Measurements from ENCODE around the gene DCC.

Gene DCC

GRCh38 chr18:52691841-52692240, 351.8 kb downstream of the DCC start:
- no peaks in the 10 kb centered on the region for H3K9me3 ChIP-seq (ENCODE audit: control insufficient read depth in 2 of 2, low read length in 2 of 2)
- no peak overlapping the region for H3K9ac ChIP-seq (ENCODE audit: low read depth in 1 of 2, low read length in 2 of 2)
- no peak overlapping the region for H3K4me3 ChIP-seq (ENCODE audit: low read length in 2 of 2)
- H3K36me3 ChIP-seq (ENCODE audit: control insufficient read depth in 2 of 2, insufficient read depth in 2 of 2, low read length in 2 of 2), result no peaks in the 10 kb centered on the region
- H3K27ac ChIP-seq (ENCODE audit: low read depth in 2 of 2, low read length in 2 of 2), result no peak overlapping the region
- H3K27me3 ChIP-seq (ENCODE audit: control insufficient read depth in 2 of 2, insufficient read depth in 2 of 2, low read length in 2 of 2), result no peaks in the 10 kb centered on the region
- H3K4me1 ChIP-seq (ENCODE audit: control insufficient read depth in 2 of 2, insufficient read depth in 2 of 2, low read length in 2 of 2), result no peaks in the 10 kb centered on the region

- no peak overlapping the region for H3K27ac ChIP-seq (ENCODE audit: low read depth in 2 of 2, low read length in 2 of 2)
- no peaks in the 10 kb centered on the region for H3K36me3 ChIP-seq (ENCODE audit: control insufficient read depth in 2 of 2, insufficient read depth in 2 of 2, low read length in 2 of 2)
- no peaks in the 10 kb centered on the region for H3K4me1 ChIP-seq (ENCODE audit: control insufficient read depth in 2 of 2, insufficient read depth in 2 of 2, low read length in 2 of 2)
- no peak overlapping the region for H3K9ac ChIP-seq (ENCODE audit: low read depth in 1 of 2, low read length in 2 of 2)
- H3K4me3 ChIP-seq (ENCODE audit: low read length in 2 of 2), result no peak overlapping the region
- H3K9me3 ChIP-seq (ENCODE audit: control insufficient read depth in 2 of 2, low read length in 2 of 2), result no peaks in the 10 kb centered on the region
- no peaks in the 10 kb centered on the region for H3K27me3 ChIP-seq (ENCODE audit: control insufficient read depth in 2 of 2, insufficient read depth in 2 of 2, low read length in 2 of 2)
Measured at GRCh38 chr18:52694804-52695203, 354.8 kb downstream of the DCC start.

GRCh38 chr18:52700116-52700515, 360.1 kb downstream of the DCC start:
- Histone ChIP-seq H3K4me3 (ENCODE audit: low read length in 2 of 2) (peak overlapping the region in 1 of 2 donors; percentile 9), H3K9me3 (ENCODE audit: control insufficient read depth in 2 of 2, low read length in 2 of 2) (no peaks in the 10 kb centered on the region), H3K27ac (ENCODE audit: low read depth in 2 of 2, low read length in 2 of 2) (no peak overlapping the region), H3K4me1 (ENCODE audit: control insufficient read depth in 2 of 2, insufficient read depth in 2 of 2, low read length in 2 of 2) (peaks cover 3 to 7% of the 10 kb centered on the region in 2 donors), H3K9ac (ENCODE audit: low read depth in 1 of 2, low read length in 2 of 2) (no peak overlapping the region), H3K27me3 (ENCODE audit: control insufficient read depth in 2 of 2, insufficient read depth in 2 of 2, low read length in 2 of 2) (no peaks in the 10 kb centered on the region), H3K36me3 (ENCODE audit: control insufficient read depth in 2 of 2, insufficient read depth in 2 of 2, low read length in 2 of 2) (no peaks in the 10 kb centered on the region)

GRCh38 chr18:52700816-52701215, 360.8 kb downstream of the DCC start:
- Histone ChIP-seq H3K9ac (ENCODE audit: low read depth in 1 of 2, low read length in 2 of 2) (no peak overlapping the region), H3K9me3 (ENCODE audit: control insufficient read depth in 2 of 2, low read length in 2 of 2) (no peaks in the 10 kb centered on the region), H3K4me3 (ENCODE audit: low read length in 2 of 2) (peak overlapping the region in 1 of 2 donors; percentile 51), H3K27me3 (ENCODE audit: control insufficient read depth in 2 of 2, insufficient read depth in 2 of 2, low read length in 2 of 2) (no peaks in the 10 kb centered on the region), H3K27ac (ENCODE audit: low read depth in 2 of 2, low read length in 2 of 2) (peak overlapping the region in 1 of 2 donors; percentile 21), H3K4me1 (ENCODE audit: control insufficient read depth in 2 of 2, insufficient read depth in 2 of 2, low read length in 2 of 2) (peaks cover 3 to 7% of the 10 kb centered on the region in 2 donors), H3K36me3 (ENCODE audit: control insufficient read depth in 2 of 2, insufficient read depth in 2 of 2, low read length in 2 of 2) (no peaks in the 10 kb centered on the region)

GRCh38 chr18:52701219-52701935, 361.4 kb downstream of the DCC start:
- Histone ChIP-seq H3K9ac (ENCODE audit: low read depth in 1 of 2, low read length in 2 of 2) (no peak overlapping the region), H3K4me1 (ENCODE audit: control insufficient read depth in 2 of 2, insufficient read depth in 2 of 2, low read length in 2 of 2) (peaks cover 3 to 7% of the 10 kb centered on the region in 2 donors), H3K36me3 (ENCODE audit: control insufficient read depth in 2 of 2, insufficient read depth in 2 of 2, low read length in 2 of 2) (no peaks in the 10 kb centered on the region), H3K9me3 (ENCODE audit: control insufficient read depth in 2 of 2, low read length in 2 of 2) (no peaks in the 10 kb centered on the region), H3K27me3 (ENCODE audit: control insufficient read depth in 2 of 2, insufficient read depth in 2 of 2, low read length in 2 of 2) (no peaks in the 10 kb centered on the region), H3K4me3 (ENCODE audit: low read length in 2 of 2) (peak overlapping the region in 1 of 2 donors; percentile 51), H3K27ac (ENCODE audit: low read depth in 2 of 2, low read length in 2 of 2) (peak overlapping the region in 1 of 2 donors; percentile 21)

GRCh38 chr18:52715421-52715820, 375.4 kb downstream of the DCC start:
- no peak overlapping the region for H3K4me3 ChIP-seq (ENCODE audit: low read length in 2 of 2)
- H3K4me1 ChIP-seq (ENCODE audit: control insufficient read depth in 2 of 2, insufficient read depth in 2 of 2, low read length in 2 of 2), result peaks cover 7 to 11% of the 10 kb centered on the region in 2 donors
- no peak overlapping the region for H3K27ac ChIP-seq (ENCODE audit: low read depth in 2 of 2, low read length in 2 of 2)
- H3K9me3 ChIP-seq (ENCODE audit: control insufficient read depth in 2 of 2, low read length in 2 of 2), result no peaks in the 10 kb centered on the region
- no peaks in the 10 kb centered on the region for H3K27me3 ChIP-seq (ENCODE audit: control insufficient read depth in 2 of 2, insufficient read depth in 2 of 2, low read length in 2 of 2)
- no peak overlapping the region for H3K9ac ChIP-seq (ENCODE audit: low read depth in 1 of 2, low read length in 2 of 2)
- H3K36me3 ChIP-seq (ENCODE audit: control insufficient read depth in 2 of 2, insufficient read depth in 2 of 2, low read length in 2 of 2), result no peaks in the 10 kb centered on the region

GRCh38 chr18:52715991-52716390, 376.0 kb downstream of the DCC start:
- Histone ChIP-seq H3K36me3 (ENCODE audit: control insufficient read depth in 2 of 2, insufficient read depth in 2 of 2, low read length in 2 of 2) (no peaks in the 10 kb centered on the region), H3K27ac (ENCODE audit: low read depth in 2 of 2, low read length in 2 of 2) (no peak overlapping the region), H3K27me3 (ENCODE audit: control insufficient read depth in 2 of 2, insufficient read depth in 2 of 2, low read length in 2 of 2) (no peaks in the 10 kb centered on the region), H3K9ac (ENCODE audit: low read depth in 1 of 2, low read length in 2 of 2) (no peak overlapping the region), H3K4me1 (ENCODE audit: control insufficient read depth in 2 of 2, insufficient read depth in 2 of 2, low read length in 2 of 2) (peaks cover 7 to 11% of the 10 kb centered on the region in 2 donors), H3K4me3 (ENCODE audit: low read length in 2 of 2) (no peak overlapping the region), H3K9me3 (ENCODE audit: control insufficient read depth in 2 of 2, low read length in 2 of 2) (no peaks in the 10 kb centered on the region)

- Histone ChIP-seq H3K27ac (ENCODE audit: low read depth in 2 of 2, low read length in 2 of 2) (no peak overlapping the region), H3K36me3 (ENCODE audit: control insufficient read depth in 2 of 2, insufficient read depth in 2 of 2, low read length in 2 of 2) (no peaks in the 10 kb centered on the region), H3K9ac (ENCODE audit: low read depth in 1 of 2, low read length in 2 of 2) (no peak overlapping the region), H3K27me3 (ENCODE audit: control insufficient read depth in 2 of 2, insufficient read depth in 2 of 2, low read length in 2 of 2) (no peaks in the 10 kb centered on the region), H3K9me3 (ENCODE audit: control insufficient read depth in 2 of 2, low read length in 2 of 2) (no peaks in the 10 kb centered on the region), H3K4me3 (ENCODE audit: low read length in 2 of 2) (no peak overlapping the region), H3K4me1 (ENCODE audit: control insufficient read depth in 2 of 2, insufficient read depth in 2 of 2, low read length in 2 of 2) (peaks cover 7 to 11% of the 10 kb centered on the region in 2 donors)
Measured at GRCh38 chr18:52716973-52717372, 377.0 kb downstream of the DCC start.

GRCh38 chr18:52722904-52723303, 382.9 kb downstream of the DCC start:
- no peaks in the 10 kb centered on the region for H3K27me3 ChIP-seq (ENCODE audit: control insufficient read depth in 2 of 2, insufficient read depth in 2 of 2, low read length in 2 of 2)
- H3K36me3 ChIP-seq (ENCODE audit: control insufficient read depth in 2 of 2, insufficient read depth in 2 of 2, low read length in 2 of 2), result no peaks in the 10 kb centered on the region
- no peaks in the 10 kb centered on the region for H3K4me1 ChIP-seq (ENCODE audit: control insufficient read depth in 2 of 2, insufficient read depth in 2 of 2, low read length in 2 of 2)
- no peak overlapping the region for H3K27ac ChIP-seq (ENCODE audit: low read depth in 2 of 2, low read length in 2 of 2)
- no peak overlapping the region for H3K4me3 ChIP-seq (ENCODE audit: low read length in 2 of 2)
- H3K9ac ChIP-seq (ENCODE audit: low read depth in 1 of 2, low read length in 2 of 2), result no peak overlapping the region
- no peaks in the 10 kb centered on the region for H3K9me3 ChIP-seq (ENCODE audit: control insufficient read depth in 2 of 2, low read length in 2 of 2)

- H3K27ac ChIP-seq (ENCODE audit: low read depth in 2 of 2, low read length in 2 of 2), result no peak overlapping the region
- H3K9ac ChIP-seq (ENCODE audit: low read depth in 1 of 2, low read length in 2 of 2), result no peak overlapping the region
- no peaks in the 10 kb centered on the region for H3K36me3 ChIP-seq (ENCODE audit: control insufficient read depth in 2 of 2, insufficient read depth in 2 of 2, low read length in 2 of 2)
- H3K4me3 ChIP-seq (ENCODE audit: low read length in 2 of 2), result no peak overlapping the region
- H3K4me1 ChIP-seq (ENCODE audit: control insufficient read depth in 2 of 2, insufficient read depth in 2 of 2, low read length in 2 of 2), result no peaks in the 10 kb centered on the region
- H3K27me3 ChIP-seq (ENCODE audit: control insufficient read depth in 2 of 2, insufficient read depth in 2 of 2, low read length in 2 of 2), result no peaks in the 10 kb centered on the region
- H3K9me3 ChIP-seq (ENCODE audit: control insufficient read depth in 2 of 2, low read length in 2 of 2), result no peaks in the 10 kb centered on the region
Measured at GRCh38 chr18:52723550-52723970, 383.6 kb downstream of the DCC start.
